SK-N-SH (cell line): ENCODE measurements around the gene XYLT2.

Experiments used
- EP300 ChIP-seq, 2 experiments: IDR thresholded peaks; 2 replicates each; pipeline versions ENCODE4 v1.4.0 to v1.6.1; 2012; ENCODE audit warnings: borderline replicate concordance in 1 of 2, low read depth in 1 of 2, low read length in 1 of 2
- EZH2phosphoT487 ChIP-seq: fragments of 200-600 bp; sonication (generic); IDR thresholded peaks from 2 replicates; pipeline ENCODE4 v1.6.1; 2017; ENCODE audit warnings: low read depth, mixed run types, mild to moderate bottlenecking, antibody characterized with exemption, moderate library complexity, borderline replicate concordance
- GATA2 ChIP-seq: sonication (generic); formaldehyde crosslinking; IDR thresholded peaks from 2 replicates; pipeline ENCODE4 v1.5.0; 2020; ENCODE audit warnings: mild to moderate bottlenecking, missing genetic modification reagents
- JUND ChIP-seq: IDR thresholded peaks from 2 replicates; pipeline ENCODE4 v1.4.0; 2012
- POLR2AphosphoS5 ChIP-seq: IDR thresholded peaks from 2 replicates; pipeline ENCODE4 v1.6.1; 2012; ENCODE audit warnings: low read depth, low read length
- RAD21 ChIP-seq: IDR thresholded peaks from 2 replicates; pipeline ENCODE4 v1.6.1; 2012; ENCODE audit warnings: mild to moderate bottlenecking, low read length
- TF ChIP-seq, protein P1 (sequence below): fragments of 200-600 bp; sonication (generic); IDR thresholded peaks from 2 replicates; pipeline ENCODE4 v1.6.1; 2017; ENCODE audit warnings: antibody characterized with exemption, mild to moderate bottlenecking, moderate library complexity

DNA sequence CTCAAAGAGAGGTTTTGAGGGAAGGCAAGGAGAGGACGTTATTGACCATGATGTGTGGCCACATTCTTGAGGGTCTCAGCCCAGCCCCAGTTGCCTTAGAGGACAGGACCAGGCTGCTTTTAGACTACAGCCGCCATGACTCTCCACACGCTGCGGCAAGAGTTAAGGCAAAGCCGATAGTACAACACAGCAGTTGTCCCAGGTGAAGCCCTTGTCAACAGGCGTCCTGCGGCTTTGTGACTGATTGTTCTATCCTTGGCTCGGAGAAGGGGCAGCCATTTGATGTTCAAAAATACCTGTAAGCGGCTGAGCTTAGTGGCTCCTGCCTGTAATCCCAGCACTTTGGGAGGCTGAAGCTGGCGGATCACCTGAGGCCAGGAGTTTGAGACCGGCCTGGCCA lies 42.9 kb upstream of the XYLT2 start:
- TF ChIP-seq, protein P1, sequence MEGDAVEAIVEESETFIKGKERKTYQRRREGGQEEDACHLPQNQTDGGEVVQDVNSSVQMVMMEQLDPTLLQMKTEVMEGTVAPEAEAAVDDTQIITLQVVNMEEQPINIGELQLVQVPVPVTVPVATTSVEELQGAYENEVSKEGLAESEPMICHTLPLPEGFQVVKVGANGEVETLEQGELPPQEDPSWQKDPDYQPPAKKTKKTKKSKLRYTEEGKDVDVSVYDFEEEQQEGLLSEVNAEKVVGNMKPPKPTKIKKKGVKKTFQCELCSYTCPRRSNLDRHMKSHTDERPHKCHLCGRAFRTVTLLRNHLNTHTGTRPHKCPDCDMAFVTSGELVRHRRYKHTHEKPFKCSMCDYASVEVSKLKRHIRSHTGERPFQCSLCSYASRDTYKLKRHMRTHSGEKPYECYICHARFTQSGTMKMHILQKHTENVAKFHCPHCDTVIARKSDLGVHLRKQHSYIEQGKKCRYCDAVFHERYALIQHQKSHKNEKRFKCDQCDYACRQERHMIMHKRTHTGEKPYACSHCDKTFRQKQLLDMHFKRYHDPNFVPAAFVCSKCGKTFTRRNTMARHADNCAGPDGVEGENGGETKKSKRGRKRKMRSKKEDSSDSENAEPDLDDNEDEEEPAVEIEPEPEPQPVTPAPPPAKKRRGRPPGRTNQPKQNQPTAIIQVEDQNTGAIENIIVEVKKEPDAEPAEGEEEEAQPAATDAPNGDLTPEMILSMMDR, result no peak
- TF ChIP-seq JUND, result no peak
- no peak for TF ChIP-seq EZH2phosphoT487
- no peak for TF ChIP-seq RAD21
- TF ChIP-seq EP300 (IDR thresholded peaks at IDR 0.05; ENCODE audit: borderline replicate concordance in 1 of 2, low read depth in 1 of 2, low read length in 1 of 2), result no peak
- no peak for TF ChIP-seq GATA2 (CRISPR knock-in tag)
- TF ChIP-seq POLR2AphosphoS5, result no peak
